ENCODE results near the gene ZSCAN9. TPM values are rescaled to one million over a fixed set of nuclear protein-coding genes. Genes with fewer than 3 reads are reported as not detected.
A peak's percentile ranks its signal among the peaks of the same experiment; 100 is the strongest.

Gene ZSCAN9
- total and polyA plus RNA-seq, 2 of the 13 experiments (the other 11 are each of a cell fraction or from before 2014, with no cell fraction given): 14.6 to 17.8 TPM

DNA sequence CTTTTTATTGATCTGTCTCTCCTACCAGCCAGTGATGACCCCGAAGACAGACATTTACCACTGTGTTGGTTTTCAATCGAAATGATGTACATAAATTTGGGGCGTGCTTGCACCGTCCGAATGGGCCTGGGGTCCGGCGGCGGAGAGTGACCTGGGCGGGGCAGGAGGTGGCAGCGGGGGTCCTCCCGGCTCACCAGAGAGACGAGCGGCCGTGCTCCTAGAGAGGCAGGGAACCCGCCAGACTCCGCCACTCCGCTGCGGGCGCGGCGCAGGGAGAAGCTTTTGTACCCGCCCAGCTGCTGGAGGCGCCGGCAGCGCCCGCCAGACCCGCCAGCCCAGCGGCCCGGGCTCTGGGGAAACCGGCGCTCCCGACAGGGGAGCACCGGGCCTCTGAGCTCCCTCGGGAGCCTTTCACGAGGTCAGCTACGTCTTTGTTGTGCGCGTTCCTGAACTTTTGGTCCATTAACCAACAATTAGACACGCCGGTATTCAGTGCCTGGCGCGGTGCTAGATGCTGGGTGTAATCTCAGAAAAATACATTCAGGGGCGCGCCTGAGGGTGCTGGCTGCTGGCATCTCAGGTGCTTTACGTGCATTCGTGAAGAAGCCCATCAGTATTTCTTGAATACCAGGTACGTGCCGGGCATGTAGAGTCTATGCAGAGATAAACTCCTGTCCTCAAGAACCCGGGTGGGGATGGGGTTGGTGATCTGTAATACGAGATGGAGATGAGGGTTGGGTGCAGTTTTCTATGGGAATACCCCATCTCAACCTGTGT lies 56.4 kb downstream of the ZSCAN9 start, which contains the start of gene PGBD1 (continued):
- TF ChIP-seq, protein P1, sequence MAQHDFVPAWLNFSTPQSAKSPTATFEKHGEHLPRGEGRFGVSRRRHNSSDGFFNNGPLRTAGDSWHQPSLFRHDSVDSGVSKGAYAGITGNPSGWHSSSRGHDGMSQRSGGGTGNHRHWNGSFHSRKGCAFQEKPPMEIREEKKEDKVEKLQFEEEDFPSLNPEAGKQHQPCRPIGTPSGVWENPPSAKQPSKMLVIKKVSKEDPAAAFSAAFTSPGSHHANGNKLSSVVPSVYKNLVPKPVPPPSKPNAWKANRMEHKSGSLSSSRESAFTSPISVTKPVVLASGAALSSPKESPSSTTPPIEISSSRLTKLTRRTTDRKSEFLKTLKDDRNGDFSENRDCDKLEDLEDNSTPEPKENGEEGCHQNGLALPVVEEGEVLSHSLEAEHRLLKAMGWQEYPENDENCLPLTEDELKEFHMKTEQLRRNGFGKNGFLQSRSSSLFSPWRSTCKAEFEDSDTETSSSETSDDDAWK (CRISPR knock-in tag; IDR thresholded peaks at IDR 0.05): no peak
- peak; percentile 89 for TF ChIP-seq HOXA5 (CRISPR knock-in tag; IDR thresholded peaks at IDR 0.05)
- peak; percentile 74 for TF ChIP-seq ZNF891 (CRISPR knock-in tag; IDR thresholded peaks at IDR 0.05)
- TF ChIP-seq ZNF83 (CRISPR knock-in tag; IDR thresholded peaks at IDR 0.05; ENCODE audit: borderline replicate concordance): no peak; the same call in 1 of the 2 replicates
- peak; percentile 80 for TF ChIP-seq SALL1 (CRISPR knock-in tag; IDR thresholded peaks at IDR 0.05)
- peak; percentile 46; the same call in 1 of the 2 replicates for TF ChIP-seq ZNF557 (CRISPR knock-in tag; IDR thresholded peaks at IDR 0.05)
- no peak for TF ChIP-seq TARDBP (CRISPR knock-in tag; IDR thresholded peaks at IDR 0.05)
- TF ChIP-seq ZBTB8A (CRISPR knock-in tag; IDR thresholded peaks at IDR 0.05; ENCODE audit: borderline replicate concordance, low read depth): peak; percentile 45; the same call in 1 of the 2 replicates
- TF ChIP-seq, protein P2, sequence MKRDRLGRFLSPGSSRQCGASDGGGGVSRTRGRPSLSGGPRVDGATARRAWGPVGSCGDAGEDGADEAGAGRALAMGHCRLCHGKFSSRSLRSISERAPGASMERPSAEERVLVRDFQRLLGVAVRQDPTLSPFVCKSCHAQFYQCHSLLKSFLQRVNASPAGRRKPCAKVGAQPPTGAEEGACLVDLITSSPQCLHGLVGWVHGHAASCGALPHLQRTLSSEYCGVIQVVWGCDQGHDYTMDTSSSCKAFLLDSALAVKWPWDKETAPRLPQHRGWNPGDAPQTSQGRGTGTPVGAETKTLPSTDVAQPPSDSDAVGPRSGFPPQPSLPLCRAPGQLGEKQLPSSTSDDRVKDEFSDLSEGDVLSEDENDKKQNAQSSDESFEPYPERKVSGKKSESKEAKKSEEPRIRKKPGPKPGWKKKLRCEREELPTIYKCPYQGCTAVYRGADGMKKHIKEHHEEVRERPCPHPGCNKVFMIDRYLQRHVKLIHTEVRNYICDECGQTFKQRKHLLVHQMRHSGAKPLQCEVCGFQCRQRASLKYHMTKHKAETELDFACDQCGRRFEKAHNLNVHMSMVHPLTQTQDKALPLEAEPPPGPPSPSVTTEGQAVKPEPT (CRISPR knock-in tag; IDR thresholded peaks at IDR 0.05; ENCODE audit: low read depth): no peak
- TF ChIP-seq, protein P3, sequence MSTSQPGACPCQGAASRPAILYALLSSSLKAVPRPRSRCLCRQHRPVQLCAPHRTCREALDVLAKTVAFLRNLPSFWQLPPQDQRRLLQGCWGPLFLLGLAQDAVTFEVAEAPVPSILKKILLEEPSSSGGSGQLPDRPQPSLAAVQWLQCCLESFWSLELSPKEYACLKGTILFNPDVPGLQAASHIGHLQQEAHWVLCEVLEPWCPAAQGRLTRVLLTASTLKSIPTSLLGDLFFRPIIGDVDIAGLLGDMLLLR (CRISPR knock-in tag; IDR thresholded peaks at IDR 0.05): no peak
- no peak for TF ChIP-seq SOX6 (IDR thresholded peaks at IDR 0.05)
- TF ChIP-seq SOX6 (CRISPR knock-in tag; IDR thresholded peaks at IDR 0.05): peak; percentile 70
- TF ChIP-seq KMT2A (CRISPR knock-in tag; IDR thresholded peaks at IDR 0.05): peak; percentile 93
- TF ChIP-seq, protein P4, sequence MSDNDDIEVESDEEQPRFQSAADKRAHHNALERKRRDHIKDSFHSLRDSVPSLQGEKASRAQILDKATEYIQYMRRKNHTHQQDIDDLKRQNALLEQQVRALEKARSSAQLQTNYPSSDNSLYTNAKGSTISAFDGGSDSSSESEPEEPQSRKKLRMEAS (IDR thresholded peaks at IDR 0.05): peak; percentile 65; the same call in 1 of the 2 replicates
- no peak for TF ChIP-seq NR1H2 (CRISPR knock-in tag; IDR thresholded peaks at IDR 0.05; ENCODE audit: borderline replicate concordance, low read depth)
- no peak for TF ChIP-seq PCBP1 (IDR thresholded peaks at IDR 0.05; ENCODE audit: borderline replicate concordance, low read depth, low read length)
- no peak for TF ChIP-seq PCBP2 (optimal IDR thresholded peaks at IDR 0.05; ENCODE audit: low read depth, low read length, poor library complexity, severe bottlenecking)
- no peak for TF ChIP-seq PRPF4 (IDR thresholded peaks at IDR 0.05; ENCODE audit: low read depth, low read length, poor library complexity, severe bottlenecking)
- no peak; the same call in 1 of the 2 replicates for TF ChIP-seq ZNF691 (CRISPR knock-in tag; IDR thresholded peaks at IDR 0.05; ENCODE audit: borderline replicate concordance, low read depth)
- peak; percentile 94 for TF ChIP-seq KDM3A (CRISPR knock-in tag; IDR thresholded peaks at IDR 0.05; ENCODE audit: low read depth)
- TF ChIP-seq, protein P5, sequence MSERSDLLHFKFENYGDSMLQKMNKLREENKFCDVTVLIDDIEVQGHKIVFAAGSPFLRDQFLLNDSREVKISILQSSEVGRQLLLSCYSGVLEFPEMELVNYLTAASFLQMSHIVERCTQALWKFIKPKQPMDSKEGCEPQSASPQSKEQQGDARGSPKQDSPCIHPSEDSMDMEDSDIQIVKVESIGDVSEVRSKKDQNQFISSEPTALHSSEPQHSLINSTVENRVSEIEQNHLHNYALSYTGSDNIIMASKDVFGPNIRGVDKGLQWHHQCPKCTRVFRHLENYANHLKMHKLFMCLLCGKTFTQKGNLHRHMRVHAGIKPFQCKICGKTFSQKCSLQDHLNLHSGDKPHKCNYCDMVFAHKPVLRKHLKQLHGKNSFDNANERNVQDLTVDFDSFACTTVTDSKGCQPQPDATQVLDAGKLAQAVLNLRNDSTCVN (CRISPR knock-in tag; IDR thresholded peaks at IDR 0.05; ENCODE audit: borderline replicate concordance): peak; percentile 73; the same call in 1 of the 2 replicates
